ENCODE results near the gene KSR2. TPM values are rescaled to one million over a fixed set of nuclear protein-coding genes. Genes with fewer than 3 reads are reported as not detected.

Gene KSR2
- total RNA-seq, 1 donor from 2014 or later = under 0.01 TPM

- intact Hi-C loops (cut with micrococcal nuclease) = no loop called here
These were observed 520 bp downstream of the KSR2 start for GRCh38 chr12:117968151-117968789.

GRCh38 chr12:117967512-117967911 lies 1.3 kb downstream of the KSR2 start:
- intact Hi-C loops (cut with micrococcal nuclease) = no loop called here

GRCh38 chr12:117967043-117967442 lies 1.7 kb downstream of the KSR2 start:
- intact Hi-C loops (cut with micrococcal nuclease) = no loop called here

- intact Hi-C loops (cut with micrococcal nuclease) = no loop called here
These were observed 2.3 kb downstream of the KSR2 start for GRCh38 chr12:117966511-117966910.

GRCh38 chr12:117963836-117964235 lies 5.0 kb downstream of the KSR2 start:
- intact Hi-C loops (cut with micrococcal nuclease) = no loop called here

- intact Hi-C loops (cut with micrococcal nuclease) = no loop called here
These were observed 31.9 kb downstream of the KSR2 start for GRCh38 chr12:117936722-117937484.

- intact Hi-C loops (cut with micrococcal nuclease) = no loop called here
These were observed 35.2 kb downstream of the KSR2 start for GRCh38 chr12:117933545-117933944.

- intact Hi-C loops (cut with micrococcal nuclease) = no loop called here
These were observed 42.3 kb downstream of the KSR2 start for GRCh38 chr12:117926391-117926899.

- intact Hi-C loops (cut with micrococcal nuclease) = no loop called here
These were observed 46.6 kb downstream of the KSR2 start for GRCh38 chr12:117921929-117922777.

- intact Hi-C loops (cut with micrococcal nuclease) = no loop called here
These were observed 49.3 kb downstream of the KSR2 start for GRCh38 chr12:117919479-117919878.

- intact Hi-C loops (cut with micrococcal nuclease) = no loop called here
These were observed 54.1 kb downstream of the KSR2 start for GRCh38 chr12:117914686-117915085.

- intact Hi-C loops (cut with micrococcal nuclease) = no loop called here
These were observed 56.0 kb downstream of the KSR2 start for GRCh38 chr12:117912756-117913155.

- intact Hi-C loops (cut with micrococcal nuclease) = no loop called here
These were observed 60.4 kb downstream of the KSR2 start for GRCh38 chr12:117908411-117908810.

- intact Hi-C loops (cut with micrococcal nuclease) = no loop called here
These were observed 61.6 kb downstream of the KSR2 start for GRCh38 chr12:117907108-117907689.

GRCh38 chr12:117904051-117904450 lies 64.7 kb downstream of the KSR2 start:
- intact Hi-C loops (cut with micrococcal nuclease) = no loop called here

- intact Hi-C loops (cut with micrococcal nuclease) = no loop called here
These were observed 65.5 kb downstream of the KSR2 start for GRCh38 chr12:117903110-117903840.

- intact Hi-C loops (cut with micrococcal nuclease) = no loop called here
These were observed 67.2 kb downstream of the KSR2 start for GRCh38 chr12:117901631-117902030.

GRCh38 chr12:117900561-117900960 lies 68.2 kb downstream of the KSR2 start:
- intact Hi-C loops (cut with micrococcal nuclease) = no loop called here

GRCh38 chr12:117897372-117898161 lies 71.2 kb downstream of the KSR2 start:
- intact Hi-C loops (cut with micrococcal nuclease) = no loop called here

- intact Hi-C loops (cut with micrococcal nuclease) = no loop called here
These were observed 72.8 kb downstream of the KSR2 start for GRCh38 chr12:117896009-117896408.
